Measurements from ENCODE around the gene TNFRSF4.

DNA sequence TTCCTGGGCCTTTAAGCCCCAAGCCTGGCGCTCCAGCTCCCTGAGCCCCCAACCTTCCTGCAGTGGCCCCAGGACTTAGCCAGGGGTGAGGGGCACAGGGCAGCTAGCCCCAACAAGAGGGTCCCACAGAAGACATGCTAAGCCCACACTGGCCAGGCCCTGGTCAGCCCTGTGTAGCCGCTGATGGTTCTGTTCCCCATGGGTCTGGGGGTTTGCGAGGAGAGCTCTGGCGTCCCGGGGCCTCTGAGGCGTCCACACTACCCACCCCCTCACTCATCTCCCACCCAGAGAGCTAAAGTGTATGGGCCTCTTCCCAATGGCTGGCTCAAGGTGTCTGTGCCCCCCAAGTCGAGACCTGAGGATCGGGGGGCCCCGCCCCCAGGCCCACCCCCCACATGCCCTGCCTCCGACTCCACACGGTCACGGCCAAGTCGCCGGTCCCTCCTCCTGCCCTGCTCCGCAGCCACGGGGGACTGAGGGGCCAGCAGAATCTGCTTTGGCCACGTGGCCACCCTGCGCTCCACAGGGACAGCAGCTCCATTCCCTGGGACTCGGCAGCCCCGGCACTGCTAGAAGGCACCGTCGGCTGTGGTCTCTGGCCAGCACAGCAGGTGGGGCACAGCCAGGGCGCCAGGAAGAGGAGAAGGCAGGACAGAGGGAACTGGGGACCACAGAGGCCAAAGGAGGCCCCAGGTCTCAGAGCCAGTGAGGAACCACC, 15.4 kb downstream of the TNFRSF4 start:
- TF ChIP-seq, protein P1, sequence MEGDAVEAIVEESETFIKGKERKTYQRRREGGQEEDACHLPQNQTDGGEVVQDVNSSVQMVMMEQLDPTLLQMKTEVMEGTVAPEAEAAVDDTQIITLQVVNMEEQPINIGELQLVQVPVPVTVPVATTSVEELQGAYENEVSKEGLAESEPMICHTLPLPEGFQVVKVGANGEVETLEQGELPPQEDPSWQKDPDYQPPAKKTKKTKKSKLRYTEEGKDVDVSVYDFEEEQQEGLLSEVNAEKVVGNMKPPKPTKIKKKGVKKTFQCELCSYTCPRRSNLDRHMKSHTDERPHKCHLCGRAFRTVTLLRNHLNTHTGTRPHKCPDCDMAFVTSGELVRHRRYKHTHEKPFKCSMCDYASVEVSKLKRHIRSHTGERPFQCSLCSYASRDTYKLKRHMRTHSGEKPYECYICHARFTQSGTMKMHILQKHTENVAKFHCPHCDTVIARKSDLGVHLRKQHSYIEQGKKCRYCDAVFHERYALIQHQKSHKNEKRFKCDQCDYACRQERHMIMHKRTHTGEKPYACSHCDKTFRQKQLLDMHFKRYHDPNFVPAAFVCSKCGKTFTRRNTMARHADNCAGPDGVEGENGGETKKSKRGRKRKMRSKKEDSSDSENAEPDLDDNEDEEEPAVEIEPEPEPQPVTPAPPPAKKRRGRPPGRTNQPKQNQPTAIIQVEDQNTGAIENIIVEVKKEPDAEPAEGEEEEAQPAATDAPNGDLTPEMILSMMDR (IDR thresholded peaks at IDR 0.05), result no peak
- TF ChIP-seq POLR2AphosphoS5 (IDR thresholded peaks at IDR 0.05; ENCODE audit: low read depth, low read length) (no peak), TCF7L2 (IDR thresholded peaks at IDR 0.05; ENCODE audit: low read depth, low read length) (no peak)

All from Panc1 (cell line).